ENCODE measurements around the gene TRPV2.

The TRPV2 gene

GRCh38 chr17:16377941-16378341, 37.4 kb upstream of the TRPV2 start:
- TF ChIP-seq OSR1 (CRISPR knock-in tag; IDR thresholded peaks at IDR 0.05), result no peak
- 0 out of 2 replicates have a peak, but pooled peaks have one; percentile 38 for TF ChIP-seq CREB5 (CRISPR knock-in tag; IDR thresholded peaks at IDR 0.05; ENCODE audit: low read depth)
- no peak for TF ChIP-seq BACH2 (CRISPR knock-in tag; IDR thresholded peaks at IDR 0.05; ENCODE audit: borderline replicate concordance)
- TF ChIP-seq, protein P1, sequence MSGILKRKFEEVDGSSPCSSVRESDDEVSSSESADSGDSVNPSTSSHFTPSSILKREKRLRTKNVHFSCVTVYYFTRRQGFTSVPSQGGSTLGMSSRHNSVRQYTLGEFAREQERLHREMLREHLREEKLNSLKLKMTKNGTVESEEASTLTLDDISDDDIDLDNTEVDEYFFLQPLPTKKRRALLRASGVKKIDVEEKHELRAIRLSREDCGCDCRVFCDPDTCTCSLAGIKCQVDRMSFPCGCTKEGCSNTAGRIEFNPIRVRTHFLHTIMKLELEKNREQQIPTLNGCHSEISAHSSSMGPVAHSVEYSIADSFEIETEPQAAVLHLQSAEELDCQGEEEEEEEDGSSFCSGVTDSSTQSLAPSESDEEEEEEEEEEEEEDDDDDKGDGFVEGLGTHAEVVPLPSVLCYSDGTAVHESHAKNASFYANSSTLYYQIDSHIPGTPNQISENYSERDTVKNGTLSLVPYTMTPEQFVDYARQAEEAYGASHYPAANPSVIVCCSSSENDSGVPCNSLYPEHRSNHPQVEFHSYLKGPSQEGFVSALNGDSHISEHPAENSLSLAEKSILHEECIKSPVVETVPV (CRISPR knock-in tag; IDR thresholded peaks at IDR 0.05), result no peak
- TF ChIP-seq ESRRG (CRISPR knock-in tag; IDR thresholded peaks at IDR 0.05), result no peak
- peak; percentile 73 for TF ChIP-seq ISL1 (CRISPR knock-in tag; IDR thresholded peaks at IDR 0.05)
- no peak for TF ChIP-seq GLIS3 (CRISPR knock-in tag; IDR thresholded peaks at IDR 0.05)
- ATAC-seq, result no peak

GRCh38 chr17:16378636-16379282, 36.6 kb upstream of the TRPV2 start:
- ATAC-seq, result no peak
- TF ChIP-seq ZFP3 (CRISPR knock-in tag; IDR thresholded peaks at IDR 0.05), result no peak
- TF ChIP-seq ARNTL (CRISPR knock-in tag; IDR thresholded peaks at IDR 0.05; ENCODE audit: borderline replicate concordance, low read depth), result no peak
- TF ChIP-seq ZNF565 (CRISPR knock-in tag; conservative IDR thresholded peaks at IDR 0.05; ENCODE audit: low read depth), result no peak

- TF ChIP-seq PPARA (CRISPR knock-in tag; IDR thresholded peaks at IDR 0.05; ENCODE audit: borderline replicate concordance) (no peak), CSDC2 (CRISPR knock-in tag; IDR thresholded peaks at IDR 0.05) (no peak), RARB (CRISPR knock-in tag; IDR thresholded peaks at IDR 0.05) (no peak)
- ATAC-seq, result no peak
Observed at GRCh38 chr17:16379654-16380053, 35.7 kb upstream of the TRPV2 start.

- TF ChIP-seq GLIS3 (CRISPR knock-in tag; IDR thresholded peaks at IDR 0.05) (peak; percentile 82; the same call in 1 of the 2 replicates), TOX (CRISPR knock-in tag; IDR thresholded peaks at IDR 0.05; ENCODE audit: borderline replicate concordance) (peak; percentile 86), CREB5 (CRISPR knock-in tag; IDR thresholded peaks at IDR 0.05; ENCODE audit: low read depth) (no peak), ZNF565 (CRISPR knock-in tag; conservative IDR thresholded peaks at IDR 0.05; ENCODE audit: low read depth) (no peak), ZNF70 (CRISPR knock-in tag; IDR thresholded peaks at IDR 0.05) (no peak), ZC3H10 (CRISPR knock-in tag; IDR thresholded peaks at IDR 0.05) (0 out of 2 replicates have a peak, but pooled peaks have one; percentile 27), TCF4 (CRISPR knock-in tag; IDR thresholded peaks at IDR 0.05; ENCODE audit: borderline replicate concordance) (0 out of 2 replicates have a peak, but pooled peaks have one; percentile 34), CSDC2 (CRISPR knock-in tag; IDR thresholded peaks at IDR 0.05) (peak; percentile 85), OSR1 (CRISPR knock-in tag; IDR thresholded peaks at IDR 0.05) (no peak), RARB (CRISPR knock-in tag; IDR thresholded peaks at IDR 0.05) (peak; percentile 74; the same call in 1 of the 2 replicates), POU6F1 (CRISPR knock-in tag; IDR thresholded peaks at IDR 0.05; ENCODE audit: borderline replicate concordance, low read depth) (peak; percentile 90; the same call in 1 of the 2 replicates)
- TF ChIP-seq, protein P2, sequence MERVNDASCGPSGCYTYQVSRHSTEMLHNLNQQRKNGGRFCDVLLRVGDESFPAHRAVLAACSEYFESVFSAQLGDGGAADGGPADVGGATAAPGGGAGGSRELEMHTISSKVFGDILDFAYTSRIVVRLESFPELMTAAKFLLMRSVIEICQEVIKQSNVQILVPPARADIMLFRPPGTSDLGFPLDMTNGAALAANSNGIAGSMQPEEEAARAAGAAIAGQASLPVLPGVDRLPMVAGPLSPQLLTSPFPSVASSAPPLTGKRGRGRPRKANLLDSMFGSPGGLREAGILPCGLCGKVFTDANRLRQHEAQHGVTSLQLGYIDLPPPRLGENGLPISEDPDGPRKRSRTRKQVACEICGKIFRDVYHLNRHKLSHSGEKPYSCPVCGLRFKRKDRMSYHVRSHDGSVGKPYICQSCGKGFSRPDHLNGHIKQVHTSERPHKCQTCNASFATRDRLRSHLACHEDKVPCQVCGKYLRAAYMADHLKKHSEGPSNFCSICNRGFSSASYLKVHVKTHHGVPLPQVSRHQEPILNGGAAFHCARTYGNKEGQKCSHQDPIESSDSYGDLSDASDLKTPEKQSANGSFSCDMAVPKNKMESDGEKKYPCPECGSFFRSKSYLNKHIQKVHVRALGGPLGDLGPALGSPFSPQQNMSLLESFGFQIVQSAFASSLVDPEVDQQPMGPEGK (CRISPR knock-in tag; IDR thresholded peaks at IDR 0.05; ENCODE audit: borderline replicate concordance), result peak; percentile 23; the same call in 1 of the 2 replicates
- TF ChIP-seq, protein P1 (CRISPR knock-in tag; IDR thresholded peaks at IDR 0.05), result peak; percentile 33; the same call in 1 of the 2 replicates
- peak; percentile 96 for ATAC-seq
Observed at GRCh38 chr17:16380640-16381495, 34.5 kb upstream of the TRPV2 start, which contains the start of gene UBB. Gene UBB (plus strand): TSS chr17:16381091. CDS start chr17:16381908, 817 bp downstream.
